ENCODE data around the gene JPH3. TPM values are rescaled to one million over a fixed set of nuclear protein-coding genes. Genes with fewer than 3 reads are reported as not detected.

JPH3 gene
- total RNA-seq, 1 experiment from 2014 or later, result 39.0 TPM

- TF ChIP-seq E2F4 (CRISPR knock-in tag; IDR thresholded peaks at IDR 0.05; ENCODE audit: borderline replicate concordance, low read depth) (no peak), ERG (CRISPR knock-in tag; IDR thresholded peaks at IDR 0.05) (no peak), ZNF263 (CRISPR knock-in tag; IDR thresholded peaks at IDR 0.05; ENCODE audit: low read depth) (no peak), NR1H2 (CRISPR knock-in tag; IDR thresholded peaks at IDR 0.05) (no peak), JAZF1 (CRISPR knock-in tag; IDR thresholded peaks at IDR 0.05) (no peak), ZNF317 (CRISPR knock-in tag; IDR thresholded peaks at IDR 0.05; ENCODE audit: borderline replicate concordance, low read depth) (0 out of 2 replicates have a peak, but pooled peaks have one; percentile 15), ZNF512 (CRISPR knock-in tag; IDR thresholded peaks at IDR 0.05; ENCODE audit: borderline replicate concordance) (no peak), ESRRA (CRISPR knock-in tag; IDR thresholded peaks at IDR 0.05; ENCODE audit: borderline replicate concordance) (peak; percentile 72; the same call in 1 of the 2 replicates), CREM (CRISPR knock-in tag; IDR thresholded peaks at IDR 0.05) (no peak; the same call in 1 of the 2 replicates), IRF2 (CRISPR knock-in tag; IDR thresholded peaks at IDR 0.05; ENCODE audit: borderline replicate concordance, low read depth) (no peak), NR2C2 (CRISPR knock-in tag; IDR thresholded peaks at IDR 0.05) (peak; percentile 61), ZBTB43 (CRISPR knock-in tag; IDR thresholded peaks at IDR 0.05) (no peak), FOXJ3 (CRISPR knock-in tag; IDR thresholded peaks at IDR 0.05; ENCODE audit: borderline replicate concordance) (no peak), ETV6 (CRISPR knock-in tag; IDR thresholded peaks at IDR 0.05) (0 out of 2 replicates have a peak, but pooled peaks have one; percentile 47), ATF6 (CRISPR knock-in tag; IDR thresholded peaks at IDR 0.05) (no peak), E2F5 (CRISPR knock-in tag; IDR thresholded peaks at IDR 0.05) (no peak), ZMAT4 (CRISPR knock-in tag; IDR thresholded peaks at IDR 0.05) (no peak), NFYB (CRISPR knock-in tag; conservative IDR thresholded peaks at IDR 0.05; ENCODE audit: low read depth) (no peak; the same call in 1 of the 2 replicates), USF1 (CRISPR knock-in tag; IDR thresholded peaks at IDR 0.05) (peak; percentile 59; the same call in 1 of the 2 replicates), MLX (CRISPR knock-in tag; IDR thresholded peaks at IDR 0.05) (no peak), PREB (CRISPR knock-in tag; IDR thresholded peaks at IDR 0.05; ENCODE audit: borderline replicate concordance) (peak; percentile 80; the same call in 1 of the 2 replicates), SMAD4 (CRISPR knock-in tag; IDR thresholded peaks at IDR 0.05) (no peak), PRRX2 (CRISPR knock-in tag; IDR thresholded peaks at IDR 0.05) (no peak)
Observed at GRCh38 chr16:87608400-87608985, 6.2 kb downstream of the JPH3 start (continued).
